Measurements from ENCODE around the gene AASS.

AASS gene

GRCh38 chr7:122132341-122132740 lies 11.7 kb downstream of the AASS start:
- Histone ChIP-seq H3K4ac (ENCODE audit: low read depth in 1 of 2, low read length in 2 of 2) (no peak overlapping the region), H3K79me1 (replicated peaks; ENCODE audit: low read length, poor library complexity, severe bottlenecking) (peaks cover 9% of the 10 kb centered on the region), H2AK5ac (ENCODE audit: low read length, severe bottlenecking) (no peak overlapping the region), H2AFZ (ENCODE audit: low read depth, low read length) (no peak overlapping the region), H3K9ac (ENCODE audit: low read length) (peak overlapping the region; percentile 33), H4K91ac (ENCODE audit: low read length) (no peak overlapping the region), H3K4me3 (ENCODE audit: insufficient read depth in 1 of 2, low read depth in 1 of 2, low read length in 2 of 2) (no peak overlapping the region), H2BK15ac (ENCODE audit: low read depth, poor library complexity, severe bottlenecking) (no peak overlapping the region), H4K8ac (ENCODE audit: low read length) (no peak overlapping the region), H3K4me1 (ENCODE audit: control insufficient read depth, insufficient read depth, low read depth, low read length) (no peaks in the 10 kb centered on the region), H3K23ac (ENCODE audit: low read length in 2 of 2) (no peak overlapping the region), H3K9me3 (ENCODE audit: control insufficient read depth, low read length) (no peaks in the 10 kb centered on the region), H3K36me3 (ENCODE audit: control insufficient read depth in 1 of 2, insufficient read depth in 2 of 2, low read depth in 1 of 2, low read length in 2 of 2) (no peaks in the 10 kb centered on the region), H3K27me3 (ENCODE audit: control insufficient read depth in 1 of 2, insufficient read depth in 1 of 2, low read length in 2 of 2) (no peaks in the 10 kb centered on the region), H3K27ac (ENCODE audit: low read length, poor library complexity, severe bottlenecking) (no peak overlapping the region), H2BK120ac (ENCODE audit: low read depth, low read length) (no peak overlapping the region), H2BK5ac (ENCODE audit: low read depth, low read length, poor library complexity, severe bottlenecking) (no peak overlapping the region), H3K4me2 (ENCODE audit: low read length, poor library complexity, severe bottlenecking) (no peak overlapping the region), H2BK12ac (ENCODE audit: low read length in 2 of 2) (no peak overlapping the region), H3K18ac (ENCODE audit: low read depth in 1 of 2, low read length in 2 of 2) (no peak overlapping the region), H3K14ac (ENCODE audit: low read length in 2 of 2) (no peak overlapping the region)
- peak; percentile 53 for DNase-seq
- 100% methylated on average over 1 of the region's 2 CpGs for WGBS

- H3K9me3 ChIP-seq (ENCODE audit: control insufficient read depth, low read length): no peaks in the 10 kb centered on the region
- no peak overlapping the region for H2BK12ac ChIP-seq (ENCODE audit: low read length in 2 of 2)
- H3K23ac ChIP-seq (ENCODE audit: low read length in 2 of 2): no peak overlapping the region
- DNase-seq: no peak
- no peak overlapping the region for H3K14ac ChIP-seq (ENCODE audit: low read length in 2 of 2)
- no peaks in the 10 kb centered on the region for H3K4me1 ChIP-seq (ENCODE audit: control insufficient read depth, insufficient read depth, low read depth, low read length)
- no peak overlapping the region for H3K27ac ChIP-seq (ENCODE audit: low read length, poor library complexity, severe bottlenecking)
- no peaks in the 10 kb centered on the region for H3K27me3 ChIP-seq (ENCODE audit: control insufficient read depth in 1 of 2, insufficient read depth in 1 of 2, low read length in 2 of 2)
- no peak overlapping the region for H4K91ac ChIP-seq (ENCODE audit: low read length)
- H3K18ac ChIP-seq (ENCODE audit: low read depth in 1 of 2, low read length in 2 of 2): no peak overlapping the region
- H2AFZ ChIP-seq (ENCODE audit: low read depth, low read length): no peak overlapping the region
- H3K9ac ChIP-seq (ENCODE audit: low read length): no peak overlapping the region
- no peak overlapping the region for H3K4ac ChIP-seq (ENCODE audit: low read depth in 1 of 2, low read length in 2 of 2)
- H2BK5ac ChIP-seq (ENCODE audit: low read depth, low read length, poor library complexity, severe bottlenecking): no peak overlapping the region
- no peak overlapping the region for H3K4me3 ChIP-seq (ENCODE audit: insufficient read depth in 1 of 2, low read depth in 1 of 2, low read length in 2 of 2)
- H3K4me2 ChIP-seq (ENCODE audit: low read length, poor library complexity, severe bottlenecking): no peak overlapping the region
- H2BK15ac ChIP-seq (ENCODE audit: low read depth, poor library complexity, severe bottlenecking): no peak overlapping the region
- no peak overlapping the region for H2BK120ac ChIP-seq (ENCODE audit: low read depth, low read length)
- H4K8ac ChIP-seq (ENCODE audit: low read length): no peak overlapping the region
- H3K79me1 ChIP-seq (replicated peaks; ENCODE audit: low read length, poor library complexity, severe bottlenecking): no peaks in the 10 kb centered on the region
- H3K36me3 ChIP-seq (ENCODE audit: control insufficient read depth in 1 of 2, insufficient read depth in 2 of 2, low read depth in 1 of 2, low read length in 2 of 2): peaks cover 3 to 7% of the 10 kb centered on the region in 2 experiments
- H2AK5ac ChIP-seq (ENCODE audit: low read length, severe bottlenecking): no peak overlapping the region
Observed at GRCh38 chr7:122123746-122124145, 20.3 kb downstream of the AASS start.

- no peak overlapping the region for H2BK5ac ChIP-seq (ENCODE audit: low read depth, low read length, poor library complexity, severe bottlenecking)
- WGBS: 51% methylated on average over 1 of the region's 1 CpG
- no peaks in the 10 kb centered on the region for H3K79me1 ChIP-seq (replicated peaks; ENCODE audit: low read length, poor library complexity, severe bottlenecking)
Observed at GRCh38 chr7:122118757-122119156, 25.3 kb downstream of the AASS start.

GRCh38 chr7:122103064-122103463 lies 41.0 kb downstream of the AASS start:
- Histone ChIP-seq H2BK5ac (ENCODE audit: low read depth, low read length, poor library complexity, severe bottlenecking) (no peak overlapping the region), H2BK12ac (ENCODE audit: low read length in 2 of 2) (no peak overlapping the region), H4K91ac (ENCODE audit: low read length) (no peak overlapping the region), H4K8ac (ENCODE audit: low read length) (no peak overlapping the region), H3K36me3 (ENCODE audit: control insufficient read depth in 1 of 2, insufficient read depth in 2 of 2, low read depth in 1 of 2, low read length in 2 of 2) (peaks cover 0 to 27% of the 10 kb centered on the region in 2 experiments), H2BK120ac (ENCODE audit: low read depth, low read length) (no peak overlapping the region), H2AFZ (ENCODE audit: low read depth, low read length) (no peak overlapping the region), H3K4ac (ENCODE audit: low read depth in 1 of 2, low read length in 2 of 2) (no peak overlapping the region), H3K27ac (ENCODE audit: low read length, poor library complexity, severe bottlenecking) (no peak overlapping the region), H3K79me1 (replicated peaks; ENCODE audit: low read length, poor library complexity, severe bottlenecking) (peaks cover 2% of the 10 kb centered on the region), H3K23ac (ENCODE audit: low read length in 2 of 2) (no peak overlapping the region), H3K27me3 (ENCODE audit: control insufficient read depth in 1 of 2, insufficient read depth in 1 of 2, low read length in 2 of 2) (no peaks in the 10 kb centered on the region), H2AK5ac (ENCODE audit: low read length, severe bottlenecking) (no peak overlapping the region), H2BK15ac (ENCODE audit: low read depth, poor library complexity, severe bottlenecking) (no peak overlapping the region), H3K9ac (ENCODE audit: low read length) (no peak overlapping the region), H3K4me2 (ENCODE audit: low read length, poor library complexity, severe bottlenecking) (no peak overlapping the region), H3K14ac (ENCODE audit: low read length in 2 of 2) (no peak overlapping the region), H3K4me3 (ENCODE audit: insufficient read depth in 1 of 2, low read depth in 1 of 2, low read length in 2 of 2) (no peak overlapping the region), H3K4me1 (ENCODE audit: control insufficient read depth, insufficient read depth, low read depth, low read length) (no peaks in the 10 kb centered on the region), H3K9me3 (ENCODE audit: control insufficient read depth, low read length) (peaks cover 63% of the 10 kb centered on the region), H3K18ac (ENCODE audit: low read depth in 1 of 2, low read length in 2 of 2) (no peak overlapping the region)
- no peak for DNase-seq

More at GRCh38 chr7:122118757-122119156, 25.3 kb downstream of the AASS start:
- no peak overlapping the region for H3K4me3 ChIP-seq (ENCODE audit: insufficient read depth in 1 of 2, low read depth in 1 of 2, low read length in 2 of 2)
- no peaks in the 10 kb centered on the region for H3K9me3 ChIP-seq (ENCODE audit: control insufficient read depth, low read length)
- no peak overlapping the region for H4K91ac ChIP-seq (ENCODE audit: low read length)
- no peak overlapping the region for H3K4ac ChIP-seq (ENCODE audit: low read depth in 1 of 2, low read length in 2 of 2)
- DNase-seq: no peak
- H3K18ac ChIP-seq (ENCODE audit: low read depth in 1 of 2, low read length in 2 of 2): no peak overlapping the region
- H3K9ac ChIP-seq (ENCODE audit: low read length): no peak overlapping the region
- peaks cover 5 to 33% of the 10 kb centered on the region in 2 experiments for H3K36me3 ChIP-seq (ENCODE audit: control insufficient read depth in 1 of 2, insufficient read depth in 2 of 2, low read depth in 1 of 2, low read length in 2 of 2)
- no peak overlapping the region for H3K23ac ChIP-seq (ENCODE audit: low read length in 2 of 2)
- H2BK15ac ChIP-seq (ENCODE audit: low read depth, poor library complexity, severe bottlenecking): no peak overlapping the region
- no peak overlapping the region for H3K4me2 ChIP-seq (ENCODE audit: low read length, poor library complexity, severe bottlenecking)
- H3K27ac ChIP-seq (ENCODE audit: low read length, poor library complexity, severe bottlenecking): no peak overlapping the region
- H3K14ac ChIP-seq (ENCODE audit: low read length in 2 of 2): no peak overlapping the region
- no peak overlapping the region for H2AK5ac ChIP-seq (ENCODE audit: low read length, severe bottlenecking)
- H3K27me3 ChIP-seq (ENCODE audit: control insufficient read depth in 1 of 2, insufficient read depth in 1 of 2, low read length in 2 of 2): no peaks in the 10 kb centered on the region
- H3K4me1 ChIP-seq (ENCODE audit: control insufficient read depth, insufficient read depth, low read depth, low read length): no peaks in the 10 kb centered on the region
- no peak overlapping the region for H2BK12ac ChIP-seq (ENCODE audit: low read length in 2 of 2)
- no peak overlapping the region for H2BK120ac ChIP-seq (ENCODE audit: low read depth, low read length)
- no peak overlapping the region for H2AFZ ChIP-seq (ENCODE audit: low read depth, low read length)
- no peak overlapping the region for H4K8ac ChIP-seq (ENCODE audit: low read length)
